HG03097 (cell line): ENCODE data around the gene NUP210.

Experiments used
- ATAC-seq: cut with Tn5 transposase; IDR thresholded peaks from one replicate; pipeline ENCODE4 v1.9.1; 2021; ENCODE audit not compliant: unreplicated experiment, low FRiP score

NUP210 gene

GRCh38 chr3:13278783-13279531 lies 141.2 kb downstream of the NUP210 start:
- no peak for ATAC-seq

DNA sequence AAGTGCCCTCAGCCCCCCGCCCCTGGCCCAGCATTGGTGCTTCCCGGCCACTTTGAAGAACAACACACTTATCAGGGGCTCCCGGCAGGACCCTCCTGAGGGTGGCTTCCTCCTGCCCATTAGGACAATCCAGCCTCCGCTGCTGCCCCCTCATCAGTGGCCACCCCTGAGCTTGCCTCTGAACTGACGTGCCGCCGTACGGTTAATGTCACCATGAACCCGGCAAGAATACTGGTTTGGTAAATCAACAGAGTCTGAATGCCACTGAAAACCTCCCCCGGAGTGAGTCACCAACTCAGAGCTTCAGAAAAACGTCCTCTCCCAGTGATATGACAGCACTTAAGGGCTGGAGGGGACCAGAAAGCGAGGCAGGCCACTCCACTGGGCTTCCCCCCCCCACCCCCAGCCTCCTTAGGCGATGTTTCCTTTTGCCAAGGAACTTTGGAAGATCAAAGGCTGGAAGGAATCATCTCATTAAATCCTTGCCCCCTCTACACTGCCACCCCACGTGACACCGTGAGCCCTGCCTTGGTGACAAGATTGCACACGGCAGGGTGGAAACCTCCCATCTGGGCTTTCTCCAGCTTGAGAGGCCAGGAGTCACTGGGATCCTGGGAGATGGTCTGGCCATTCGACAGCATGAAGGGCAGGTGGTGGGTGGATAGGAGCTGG lies 142.1 kb downstream of the NUP210 start:
- ATAC-seq: no peak

GRCh38 chr3:13277196-13277813 lies 142.8 kb downstream of the NUP210 start:
- no peak for ATAC-seq

DNA sequence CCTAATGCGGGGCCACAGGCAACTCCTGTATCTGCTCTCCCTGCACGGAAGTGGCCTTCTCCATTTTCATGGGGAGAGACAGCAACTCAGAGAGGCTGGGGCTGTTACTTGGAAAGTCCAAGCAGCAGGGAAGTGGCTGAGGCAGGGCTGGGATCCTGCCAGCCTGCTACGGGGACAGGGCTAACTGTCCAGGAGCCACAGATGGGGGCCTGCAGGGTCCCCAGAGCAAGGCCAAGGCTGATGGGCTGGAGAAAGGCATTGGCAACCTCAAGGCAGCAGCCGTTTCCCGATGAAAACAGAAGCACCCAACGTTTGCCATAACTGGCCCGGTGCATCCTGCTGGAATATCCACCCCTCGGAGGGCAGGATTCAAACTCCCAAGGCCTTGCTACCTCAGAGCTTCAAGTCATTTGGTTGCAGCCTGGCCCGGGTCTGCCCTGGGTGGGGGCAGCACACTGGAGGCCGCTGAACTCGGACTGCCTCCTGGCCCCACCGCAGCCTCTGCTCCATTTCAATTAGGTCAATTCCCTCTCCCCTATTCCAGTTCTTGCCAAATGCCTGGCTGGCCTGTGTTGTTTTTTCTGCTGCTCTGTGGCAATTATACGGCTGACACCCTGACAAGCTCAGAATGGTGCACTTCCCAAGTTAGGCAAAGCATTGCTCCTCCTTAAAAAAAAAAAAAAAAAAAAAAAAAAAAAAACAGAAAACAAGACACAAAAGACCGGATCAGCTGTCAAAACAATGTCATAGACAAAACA lies 143.5 kb downstream of the NUP210 start:
- no peak for ATAC-seq

- ATAC-seq: no peak
These were observed 144.6 kb downstream of the NUP210 start for GRCh38 chr3:13275376-13276005.

- ATAC-seq: no peak
These were observed 145.4 kb downstream of the NUP210 start for GRCh38 chr3:13274551-13275332.

GRCh38 chr3:13274125-13274524 lies 146.0 kb downstream of the NUP210 start:
- ATAC-seq: no peak

GRCh38 chr3:13273604-13274105 lies 146.5 kb downstream of the NUP210 start:
- no peak for ATAC-seq

- ATAC-seq: no peak
These were observed 147.1 kb downstream of the NUP210 start for GRCh38 chr3:13272831-13273603.

DNA sequence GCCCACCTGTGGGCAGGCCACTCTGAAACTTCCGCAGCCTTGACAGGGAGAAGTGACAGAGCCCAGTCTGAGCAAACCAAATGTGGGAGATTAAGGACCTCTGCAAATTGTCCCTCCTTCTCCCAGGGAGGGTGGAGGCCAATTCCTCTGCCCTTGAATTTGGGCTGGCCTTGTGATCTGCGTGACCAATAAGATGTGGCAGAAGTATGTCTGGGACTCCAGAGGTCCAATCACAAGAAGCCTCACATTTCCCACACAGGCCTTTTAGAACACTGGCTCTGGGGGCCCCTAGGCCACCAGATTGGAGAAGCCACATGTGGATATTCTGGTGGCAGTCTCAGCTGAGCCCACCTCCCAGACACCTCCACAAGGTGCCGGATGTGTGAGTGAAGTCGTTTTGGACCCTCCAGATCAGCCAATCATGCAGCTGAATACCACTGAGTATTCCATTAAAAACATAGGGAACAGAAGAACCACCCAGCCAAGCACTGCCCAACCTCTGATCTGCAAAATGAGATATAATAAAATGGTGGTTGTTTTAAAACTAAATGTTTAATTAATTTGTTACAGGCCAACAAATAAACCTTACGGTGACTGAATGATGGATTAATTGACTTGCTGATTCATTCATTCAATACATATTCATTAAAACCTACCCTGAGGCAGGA lies 150.3 kb downstream of the NUP210 start:
- no peak for ATAC-seq

DNA sequence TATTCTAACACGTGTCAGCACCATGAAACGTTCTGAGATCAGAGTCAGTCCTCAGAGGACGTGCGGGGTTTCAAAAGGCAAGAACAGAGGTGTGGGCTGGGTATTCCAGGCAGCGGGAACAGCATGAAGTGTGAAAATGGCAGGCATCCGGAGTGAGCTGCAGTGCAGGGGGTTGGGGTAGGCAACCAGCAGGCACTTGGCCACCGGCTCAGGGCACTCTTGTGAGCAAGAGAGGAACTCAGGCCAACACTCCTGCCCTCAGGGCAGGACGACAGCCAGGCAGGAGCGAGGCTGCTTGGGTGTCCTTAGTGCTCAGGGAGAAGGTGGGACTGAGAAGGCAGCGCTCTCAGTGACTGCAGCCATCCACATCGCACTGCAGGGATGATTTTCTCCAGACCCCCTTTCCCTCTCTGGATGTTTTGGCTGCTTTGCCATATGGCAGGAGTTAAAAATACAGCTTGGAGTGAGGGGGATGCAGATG lies 151.1 kb downstream of the NUP210 start:
- no peak for ATAC-seq

GRCh38 chr3:13268120-13268519 lies 152.0 kb downstream of the NUP210 start:
- ATAC-seq: no peak

GRCh38 chr3:13266651-13267362 lies 153.3 kb downstream of the NUP210 start:
- ATAC-seq: no peak
